ENCODE measurements around the gene NOS3. TPM values are rescaled to one million over a fixed set of nuclear protein-coding genes. Genes with fewer than 3 reads are reported as not detected.
"Not testable (repeated sequence)": the region's sequence is repeated elsewhere in the genome, so short reads cannot be mapped to it uniquely, and the experiment has no call there.

The NOS3 gene
- total RNA-seq, 1 experiment from 2014 or later, result 41.6 TPM

DNA sequence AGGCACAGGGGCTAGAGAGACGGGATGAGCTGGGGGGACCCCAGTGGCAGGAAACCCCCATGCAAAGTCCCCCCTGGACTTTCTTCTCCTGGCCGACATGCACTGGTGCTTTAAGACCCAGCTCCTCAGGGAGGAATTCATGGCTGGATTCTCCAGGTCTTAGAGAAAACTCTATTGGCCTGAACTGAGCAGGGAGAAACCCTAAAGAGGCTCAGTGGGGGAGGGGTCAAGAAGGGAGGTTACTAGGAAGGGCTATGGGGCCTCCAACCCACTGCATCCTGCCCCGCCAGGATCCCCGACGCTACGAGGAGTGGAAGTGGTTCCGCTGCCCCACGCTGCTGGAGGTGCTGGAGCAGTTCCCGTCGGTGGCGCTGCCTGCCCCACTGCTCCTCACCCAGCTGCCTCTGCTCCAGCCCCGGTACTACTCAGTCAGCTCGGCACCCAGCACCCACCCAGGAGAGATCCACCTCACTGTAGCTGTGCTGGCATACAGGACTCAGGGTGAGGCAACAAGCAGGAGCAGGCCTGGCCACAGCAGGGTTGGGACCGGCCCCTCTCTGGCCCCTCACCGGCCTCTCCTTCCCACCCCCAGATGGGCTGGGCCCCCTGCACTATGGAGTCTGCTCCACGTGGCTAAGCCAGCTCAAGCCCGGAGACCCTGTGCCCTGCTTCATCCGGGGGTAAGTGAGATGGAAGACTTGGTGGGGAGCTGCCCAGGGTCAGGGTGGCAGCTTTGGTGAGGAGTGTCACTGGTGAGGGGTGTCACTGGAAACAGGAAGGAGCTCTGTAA lies 19.7 kb downstream of the NOS3 start:
- DNase-seq (ENCODE audit: low spot score), result peak; percentile 57
- in situ Hi-C loops (cut with HindIII; ENCODE audit: low sequenced_read_pairs), result no loop called here

DNA sequence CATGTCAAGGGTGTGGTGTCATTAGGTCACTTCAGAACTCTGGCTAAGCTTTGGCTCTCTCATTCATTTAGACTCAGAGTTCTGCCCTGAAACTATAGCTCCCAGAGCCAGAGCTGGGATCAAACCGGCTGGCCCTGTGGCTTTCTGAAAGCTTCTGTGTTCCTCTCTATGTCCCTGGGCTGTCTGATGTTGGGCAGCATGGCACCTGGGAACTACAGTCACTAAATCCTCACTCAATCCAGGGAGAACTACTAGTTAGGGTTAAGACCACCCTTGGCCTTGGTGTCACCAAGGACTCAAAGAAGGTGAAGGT lies 20.2 kb downstream of the NOS3 start:
- DNase-seq (ENCODE audit: low spot score), result no peak
- in situ Hi-C loops (cut with HindIII; ENCODE audit: low sequenced_read_pairs), result no loop called here

- in situ Hi-C loops (cut with HindIII; ENCODE audit: low sequenced_read_pairs), result not testable (repeated sequence)
Observed at GRCh38 chr7:151011616-151012015, 20.8 kb downstream of the NOS3 start.

DNA sequence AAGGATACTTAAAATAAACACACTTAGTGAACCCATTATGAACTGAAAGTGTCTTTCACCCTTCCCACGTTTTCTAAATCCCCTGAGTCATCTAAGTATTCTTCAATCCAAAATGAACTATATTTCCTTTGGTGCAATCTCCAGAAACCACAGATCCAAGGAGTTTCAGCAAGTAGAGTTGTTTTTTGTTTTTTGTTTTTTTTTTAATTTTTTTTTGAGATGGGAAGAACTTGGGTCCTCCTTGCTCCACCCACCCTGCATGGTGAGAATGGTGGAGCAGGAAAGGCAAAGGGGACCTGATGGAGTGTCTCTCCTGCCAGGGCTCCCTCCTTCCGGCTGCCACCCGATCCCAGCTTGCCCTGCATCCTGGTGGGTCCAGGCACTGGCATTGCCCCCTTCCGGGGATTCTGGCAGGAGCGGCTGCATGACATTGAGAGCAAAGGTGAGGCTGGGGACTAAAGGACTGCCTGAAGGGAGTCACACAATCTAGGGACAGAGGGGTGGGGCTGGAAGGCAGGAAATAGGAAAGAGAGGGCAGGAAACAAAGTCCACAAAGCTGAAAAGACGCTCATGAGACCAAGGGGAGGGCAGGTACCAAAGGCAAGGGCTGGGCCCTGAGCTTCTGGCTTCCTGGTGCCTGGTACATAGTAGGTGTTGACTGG lies 21.3 kb downstream of the NOS3 start:
- in situ Hi-C loops (cut with HindIII; ENCODE audit: low sequenced_read_pairs), result no loop called here
- DNase-seq (ENCODE audit: low spot score), result no peak

More at GRCh38 chr7:151011616-151012015, 20.8 kb downstream of the NOS3 start:
- not testable (repeated sequence) for DNase-seq (ENCODE audit: low spot score)

- in situ Hi-C loops (cut with HindIII; ENCODE audit: low sequenced_read_pairs), result no loop called here
- peak; percentile 34 for DNase-seq (ENCODE audit: low spot score)
Observed at GRCh38 chr7:151012911-151013347, 22.1 kb downstream of the NOS3 start.

DNA sequence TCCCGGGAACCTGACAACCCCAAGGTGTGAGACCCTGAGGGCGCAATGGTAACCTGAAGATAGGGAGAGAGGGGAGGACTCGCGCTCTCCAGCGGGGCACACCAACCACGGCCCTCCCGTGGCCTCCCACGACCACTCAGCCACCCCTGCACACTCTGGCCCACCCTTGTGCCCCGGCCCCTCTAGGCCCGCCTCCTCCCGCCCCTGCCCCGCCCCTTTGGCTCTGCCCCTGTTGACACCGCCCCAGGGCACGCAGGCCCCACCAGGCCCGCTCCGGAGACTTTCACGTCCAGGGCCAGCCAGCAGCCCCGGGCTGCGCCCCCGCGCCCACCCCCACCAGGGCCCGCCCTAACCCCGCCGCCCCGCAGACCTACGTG lies 22.5 kb downstream of the NOS3 start:
- in situ Hi-C loops (cut with HindIII; ENCODE audit: low sequenced_read_pairs), result no loop called here
- no peak for DNase-seq (ENCODE audit: low spot score)

- peak; percentile 84 for DNase-seq (ENCODE audit: low spot score)
- in situ Hi-C loops (cut with HindIII; ENCODE audit: low sequenced_read_pairs), result no loop called here
Observed at GRCh38 chr7:151013733-151014497, 23.1 kb downstream of the NOS3 start.

DNA sequence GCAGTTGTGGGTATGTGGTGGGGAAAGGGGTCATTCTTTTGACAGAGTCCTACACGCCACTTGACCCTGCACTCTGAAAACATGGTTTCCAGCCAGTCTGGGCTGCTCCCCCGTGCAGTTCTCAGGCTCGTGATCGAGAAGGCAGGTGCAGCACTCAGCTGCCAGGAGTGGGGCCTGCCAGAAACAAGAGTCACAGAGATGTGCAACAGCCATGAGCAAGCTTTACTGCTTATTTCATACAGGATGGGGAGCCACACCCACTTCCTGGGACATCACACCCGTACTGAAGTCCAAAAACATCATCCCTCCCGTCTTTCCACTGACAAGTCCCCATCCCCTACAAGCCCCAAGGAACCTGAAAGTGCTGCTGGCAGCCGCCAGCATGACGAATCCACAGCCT lies 24.1 kb downstream of the NOS3 start:
- in situ Hi-C loops (cut with HindIII; ENCODE audit: low sequenced_read_pairs), result no loop called here
- no peak for DNase-seq (ENCODE audit: low spot score)

GRCh38 chr7:151015967-151016366 lies 25.1 kb downstream of the NOS3 start:
- DNase-seq (ENCODE audit: low spot score), result no peak
- in situ Hi-C loops (cut with HindIII; ENCODE audit: low sequenced_read_pairs), result no loop called here

DNA sequence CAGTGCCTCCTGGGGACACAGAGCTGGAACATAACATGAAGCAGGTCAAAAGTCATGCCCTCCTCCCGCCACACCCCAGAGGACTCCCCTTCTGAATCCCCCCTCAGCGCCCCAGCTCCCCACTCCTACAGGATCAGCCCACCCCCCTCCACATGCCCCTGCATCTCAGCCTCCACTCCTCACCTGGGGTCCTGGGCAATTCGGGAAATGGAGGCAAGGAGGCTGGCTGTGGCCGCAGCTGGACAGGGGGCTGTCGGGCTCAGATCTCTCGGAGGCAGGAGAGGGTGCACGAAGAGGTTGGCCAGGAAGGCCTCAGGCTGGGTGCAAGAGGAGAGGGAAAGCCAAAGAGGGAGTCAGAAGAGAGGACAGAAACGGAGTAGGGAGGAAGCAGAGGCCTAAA lies 25.7 kb downstream of the NOS3 start:
- in situ Hi-C loops (cut with HindIII; ENCODE audit: low sequenced_read_pairs), result no loop called here

DNA sequence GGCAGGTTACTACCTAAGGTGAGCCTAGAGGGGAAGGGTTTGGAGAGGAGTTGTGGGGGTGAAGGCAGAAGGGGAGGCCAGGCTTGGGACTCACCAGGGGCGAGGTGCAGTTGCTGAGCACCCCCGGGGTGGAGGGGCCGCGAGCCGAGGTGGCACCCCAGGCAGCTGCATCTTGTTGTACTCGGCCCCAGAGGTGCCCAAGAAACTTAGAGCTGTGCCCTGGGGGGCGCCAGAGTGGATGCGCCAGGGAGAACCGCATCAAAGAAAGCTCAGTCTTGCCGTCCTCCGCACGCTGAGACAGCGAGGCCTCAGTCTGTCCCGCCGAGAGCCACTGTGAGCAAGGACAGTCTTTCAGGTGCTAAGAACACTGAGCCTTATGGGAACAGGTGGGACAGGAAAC lies 26.1 kb downstream of the NOS3 start:
- in situ Hi-C loops (cut with HindIII; ENCODE audit: low sequenced_read_pairs), result no loop called here

More for the DNA sequence above, 25.7 kb downstream of the NOS3 start:
- no peak for DNase-seq (ENCODE audit: low spot score)

DNA sequence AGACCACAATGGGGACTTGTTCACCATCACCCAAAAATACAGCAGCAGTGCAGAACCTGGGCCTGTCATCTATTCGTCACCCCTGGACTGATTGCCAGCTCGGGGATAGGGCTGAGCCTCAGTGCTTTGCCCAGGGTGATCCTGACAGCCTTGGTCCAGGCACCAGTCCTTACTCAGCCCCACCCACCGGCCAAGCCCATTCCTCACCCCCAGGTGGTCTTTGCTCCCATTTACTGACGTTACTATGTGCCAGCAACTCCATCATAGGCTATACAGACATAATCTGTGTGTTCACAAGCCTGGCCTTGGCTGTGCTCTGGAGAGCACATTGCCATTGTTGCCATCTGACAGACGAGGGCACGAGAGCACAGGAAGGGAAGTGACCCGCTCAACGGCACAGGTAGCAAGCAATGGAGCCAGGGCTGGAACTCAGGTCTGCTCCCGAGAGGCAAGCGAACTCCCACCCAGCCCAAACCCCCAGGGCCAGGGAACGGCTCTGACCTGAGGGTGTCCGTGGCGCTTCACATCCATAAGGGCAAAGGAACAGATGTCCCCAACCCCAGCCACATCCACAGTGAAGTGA lies 26.6 kb downstream of the NOS3 start:
- in situ Hi-C loops (cut with HindIII; ENCODE audit: low sequenced_read_pairs), result no loop called here
- DNase-seq (ENCODE audit: low spot score), result no peak

More for the DNA sequence above, 26.1 kb downstream of the NOS3 start:
- DNase-seq (ENCODE audit: low spot score), result no peak

DNA sequence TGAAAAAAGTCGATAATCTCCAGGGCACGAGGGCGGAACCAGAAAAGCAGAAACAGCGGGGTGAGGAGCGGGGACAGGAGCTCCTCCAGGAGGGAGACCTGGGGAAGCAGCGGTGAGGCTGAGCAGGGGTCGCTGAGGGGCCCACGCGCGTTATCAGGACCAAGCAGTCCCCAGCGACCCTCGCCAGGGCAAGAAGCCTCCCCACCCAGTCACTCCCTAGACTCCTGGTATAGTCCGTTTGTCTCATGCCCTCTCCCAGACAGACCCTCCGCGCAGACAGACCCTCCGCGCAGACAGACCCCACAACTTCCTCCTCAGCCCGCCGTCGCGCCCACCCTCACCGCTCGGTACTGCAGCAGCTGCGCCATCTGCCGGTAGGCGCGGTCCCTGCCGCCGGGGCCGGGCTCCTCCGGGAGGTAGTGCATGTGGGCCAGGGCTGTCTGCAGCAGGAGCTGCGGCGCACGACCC lies 27.2 kb downstream of the NOS3 start:
- DNase-seq (ENCODE audit: low spot score), result peak; percentile 43
- in situ Hi-C loops (cut with HindIII; ENCODE audit: low sequenced_read_pairs), result no loop called here

GRCh38 chr7:151018421-151019129 lies 27.8 kb downstream of the NOS3 start:
- no peak for DNase-seq (ENCODE audit: low spot score)
- in situ Hi-C loops (cut with HindIII; ENCODE audit: low sequenced_read_pairs), result no loop called here

GRCh38 chr7:151019130-151019447 lies 28.3 kb downstream of the NOS3 start:
- DNase-seq (ENCODE audit: low spot score), result peak; percentile 38
- in situ Hi-C loops (cut with HindIII; ENCODE audit: low sequenced_read_pairs), result no loop called here

GRCh38 chr7:151020231-151020630 lies 29.4 kb downstream of the NOS3 start:
- in situ Hi-C loops (cut with HindIII; ENCODE audit: low sequenced_read_pairs), result no loop called here

GRCh38 chr7:151023232-151023631 lies 32.4 kb downstream of the NOS3 start:
- DNase-seq (ENCODE audit: low spot score), result no peak
- in situ Hi-C loops (cut with HindIII; ENCODE audit: low sequenced_read_pairs), result no loop called here

More at GRCh38 chr7:151020231-151020630, 29.4 kb downstream of the NOS3 start:
- DNase-seq (ENCODE audit: low spot score), result no peak

- DNase-seq (ENCODE audit: low spot score), result no peak
- in situ Hi-C loops (cut with HindIII; ENCODE audit: low sequenced_read_pairs), result no loop called here
Observed at GRCh38 chr7:151024435-151025056, 33.7 kb downstream of the NOS3 start, which contains the start of gene ATG9B. ATG9B (minus strand) TSS chr7:151024494; CDS start chr7:151024423, 71 bp downstream.
